Keratinocyte (primary cell): Measurements from ENCODE around the gene C16orf46. TPM values are rescaled to one million over a fixed set of nuclear protein-coding genes. Genes with fewer than 3 reads are reported as not detected.

Source experiments
- DNase-seq: peaks from one replicate; pipeline ENCODE4 v3.0.0-alpha.2; 2011; ENCODE audit warnings: low read depth, missing footprints, low spot score
- FAIRE-seq: peaks from 2 replicates; lab custom pipeline; 2011; peaks lifted over from hg19 to GRCh38; lab: Jason Lieb, UNC
- H2AFZ ChIP-seq: 2 replicates; pipeline ENCODE4 v1.6.0; 2012; ENCODE audit warnings: low read length, control low read depth, inconsistent platforms; ENCODE audit not compliant: control insufficient read depth
- H3K27ac ChIP-seq: 2 replicates; pipeline ENCODE4 v1.5.1; 2011; ENCODE audit warnings: low read length; ENCODE audit not compliant: control insufficient read depth, insufficient read depth
- H3K27me3 ChIP-seq: 3 replicates; pipeline ENCODE4 v1.6.0; 2011; ENCODE audit warnings: low read length; ENCODE audit not compliant: control insufficient read depth, insufficient read depth; ENCODE audit errors: extremely low read depth
- H3K36me3 ChIP-seq, 2 experiments: 2 replicates in 1 of 2; 3 replicates in 1 of 2; pipeline ENCODE4 v1.5.1; 2011; ENCODE audit warnings: low read length in 2 of 2, mild to moderate bottlenecking in 1 of 2; ENCODE audit not compliant: control insufficient read depth in 2 of 2, insufficient read depth in 2 of 2; ENCODE audit errors: extremely low read depth in 1 of 2
- H3K4me1 ChIP-seq: 3 replicates; pipeline ENCODE4 v1.5.1; 2011; ENCODE audit warnings: low read length; ENCODE audit not compliant: control insufficient read depth, insufficient read depth; ENCODE audit errors: extremely low read depth
- H3K4me2 ChIP-seq: 3 replicates; pipeline ENCODE4 v1.6.0; 2011; ENCODE audit warnings: low read depth, low read length; ENCODE audit not compliant: control insufficient read depth, insufficient read depth; ENCODE audit errors: extremely low read depth
- H3K4me3 ChIP-seq, 3 experiments: fragments of 200-600 bp in 1 of 3; sonication (generic) in 1 of 3; 2 replicates in 2 of 3; 3 replicates in 1 of 3; pipeline ENCODE4 v1.5.1; 2011 to 2016; ENCODE audit warnings: low read length in 3 of 3, mild to moderate bottlenecking in 3 of 3, control low read depth in 2 of 3, inconsistent platforms in 1 of 3, low read depth in 1 of 3, mixed read lengths in 1 of 3, mixed run types in 1 of 3, moderate library complexity in 1 of 3; ENCODE audit not compliant: control insufficient read depth in 2 of 3, insufficient read depth in 2 of 3; ENCODE audit errors: extremely low read depth in 1 of 3
- H3K79me2 ChIP-seq: 2 replicates; pipeline ENCODE4 v1.6.0; 2012; ENCODE audit warnings: low read length; ENCODE audit not compliant: control insufficient read depth, insufficient read depth
- H3K9ac ChIP-seq: 3 replicates; pipeline ENCODE4 v1.6.0; 2011; ENCODE audit warnings: low read length; ENCODE audit not compliant: control insufficient read depth, insufficient read depth; ENCODE audit errors: extremely low read depth
- H3K9me1 ChIP-seq: 3 replicates; pipeline ENCODE4 v1.6.0; 2011; ENCODE audit warnings: low read length; ENCODE audit not compliant: control insufficient read depth, insufficient read depth; ENCODE audit errors: extremely low read depth
- H3K9me3 ChIP-seq: 2 replicates; pipeline ENCODE4 v1.5.1; 2012; ENCODE audit warnings: low read depth, low read length; ENCODE audit not compliant: control insufficient read depth
- H4K20me1 ChIP-seq: 3 replicates; pipeline ENCODE4 v1.6.0; 2011; ENCODE audit warnings: low read length; ENCODE audit not compliant: control insufficient read depth, insufficient read depth; ENCODE audit errors: extremely low read depth
- CTCF ChIP-seq, 3 experiments: IDR thresholded peaks in 1 of 3; conservative IDR thresholded peaks in 1 of 3; optimal IDR thresholded peaks in 1 of 3; 2 replicates in 2 of 3; 3 replicates in 1 of 3; pipeline versions ENCODE3 to v1.5.1; 2011; ENCODE audit warnings: low read length in 3 of 3, mild to moderate bottlenecking in 3 of 3, moderate library complexity in 2 of 3, control low read depth in 1 of 3, inconsistent platforms in 1 of 3; ENCODE audit not compliant: insufficient read depth in 2 of 3; ENCODE audit errors: extremely low read depth in 1 of 3
- EZH2 ChIP-seq: IDR thresholded peaks from one replicate; pipeline ENCODE4 v1.6.1; 2012; ENCODE audit warnings: inconsistent platforms, mild to moderate bottlenecking, low read length, moderate library complexity
- dilution Hi-C: fragments of 300-500 bp; cut with MboI; formaldehyde crosslinking; loops from one replicate; pipeline ENCODE4 v1.7.0; 2020; ENCODE audit warnings: low sequenced_read_pairs; ENCODE audit not compliant: extremely low pct_ligation_motif_present
- polyA plus RNA-seq, 5 experiments: library from polyadenylated mRNA; depleted of rRNA in 3 of 5; stranded (reverse) in 3 of 5; stranded (forward) in 1 of 5; unstranded in 1 of 5; fragments of >200 nt; gene quantifications; 1 replicate in 1 of 5; 2 replicates in 3 of 5; 3 replicates in 1 of 5; pipeline versions ENCODE4 v1.2.1 to v1.2.3, GENCODE V29; 2011 to 2012; ENCODE audit warnings: missing spikeins in 2 of 5, low read depth in 1 of 5, low replicate concordance in 1 of 5

C16orf46 gene
- polyA plus RNA-seq, 1 donor (not counting 4 experiments of a cell fraction or from before 2014, with no cell fraction given), result 0.30 TPM

DNA sequence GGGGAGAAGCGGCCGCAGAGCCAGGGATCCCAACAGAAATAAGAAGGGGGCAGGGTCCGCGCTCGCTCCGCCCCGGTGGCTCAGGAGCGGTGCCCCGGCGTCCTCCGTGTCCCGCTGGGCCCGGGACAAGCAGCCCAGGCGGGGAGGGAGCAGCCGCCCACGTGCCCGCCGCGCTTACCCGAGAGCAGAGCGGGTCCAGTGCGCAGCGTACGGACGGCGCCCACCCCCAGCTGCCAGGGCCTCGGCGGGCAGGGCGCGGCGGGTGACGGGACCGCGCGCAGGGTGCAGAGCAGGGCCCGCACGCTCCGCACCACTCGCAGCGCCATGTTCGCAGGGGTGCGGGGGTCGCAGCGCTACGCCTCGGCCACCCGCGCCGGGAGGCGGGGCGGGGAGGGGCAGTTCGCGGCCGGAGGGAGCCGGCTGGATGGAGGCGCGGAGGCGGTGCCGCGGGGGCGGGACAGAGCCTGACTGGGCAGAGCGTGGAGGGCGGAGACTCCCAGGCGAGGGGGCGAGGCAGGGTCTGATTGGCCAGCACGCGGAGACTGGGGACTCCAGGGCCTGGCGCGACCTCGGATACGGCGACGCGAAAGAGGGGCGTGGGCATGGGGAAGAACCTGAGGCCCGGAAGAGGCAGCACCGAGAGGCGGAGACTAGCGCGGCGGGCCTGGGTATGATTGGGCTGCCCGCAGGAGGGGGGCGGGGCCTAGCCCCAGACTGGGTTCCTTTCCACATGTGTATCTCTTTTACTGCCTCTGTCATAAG, 19.1 kb upstream of the C16orf46 start, which contains the start of gene GCSH:
GCSH (minus strand) TSS at position 443 of the 762 bp plus-strand sequence; CDS start at position 326, 117 bp downstream.
- no peaks in the 10 kb centered on the region for H3K9me1 ChIP-seq
- peak within 1 kb of the TSS; percentile 76 for H3K27ac ChIP-seq
- H4K20me1 ChIP-seq, result no peaks in the 10 kb centered on the region
- H3K36me3 ChIP-seq, result no peaks in the 10 kb centered on the region
- H3K9ac ChIP-seq, result peak within 1 kb of the TSS; percentile 83
- H2AFZ ChIP-seq, result peak within 1 kb of the TSS; percentile 87
- H3K27me3 ChIP-seq, result no peaks in the 10 kb centered on the region
- H3K79me2 ChIP-seq, result peaks cover 40% of the 10 kb centered on the region
- H3K9me3 ChIP-seq, result no peaks in the 10 kb centered on the region
- peak within 1 kb of the TSS; percentile 91 for H3K4me2 ChIP-seq
- dilution Hi-C loops, result no loop called here
- peaks cover 10% of the 10 kb centered on the region for H3K4me1 ChIP-seq
- H3K4me3 ChIP-seq, result peak within 1 kb of the TSS; percentile 78 to 85 (median 82)
- DNase-seq (peak; percentile 88), FAIRE-seq (no peak)
- no peak for TF ChIP-seq CTCF (optimal IDR thresholded peaks at IDR 0.05 in 1 of 3, IDR thresholded peaks at IDR 0.05 in 1 of 3, conservative IDR thresholded peaks at IDR 0.05 in 1 of 3; ENCODE audit: extremely low read depth in 1 of 3, insufficient read depth in 2 of 3, low read length in 3 of 3)
- TF ChIP-seq EZH2, result no peak

DNA sequence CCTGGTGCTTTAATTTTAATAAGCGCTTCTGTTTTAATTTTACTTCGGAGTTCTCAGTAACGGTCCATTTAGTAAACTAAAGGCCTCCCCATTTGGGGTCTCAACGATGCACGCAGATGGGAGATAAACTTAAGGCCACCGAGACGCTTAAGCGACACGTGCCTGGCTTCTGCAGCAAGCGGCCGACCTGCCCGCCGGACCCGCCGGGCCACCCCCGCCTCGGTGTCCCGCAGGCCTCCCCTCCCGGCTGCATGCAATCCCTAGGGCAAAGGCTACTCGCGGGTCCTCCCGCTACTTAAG, 18.6 kb upstream of the C16orf46 start:
- Histone ChIP-seq H3K9me3 (no peaks in the 10 kb centered on the region), H3K4me3 (peak overlapping the region; percentile 78 to 85 (median 82)), H3K79me2 (peaks cover 45% of the 10 kb centered on the region), H3K27me3 (no peaks in the 10 kb centered on the region), H4K20me1 (no peaks in the 10 kb centered on the region), H3K27ac (peak overlapping the region; percentile 76), H3K36me3 (peaks cover 0 to 1% of the 10 kb centered on the region in 2 experiments), H3K4me1 (peaks cover 10% of the 10 kb centered on the region), H3K9me1 (no peaks in the 10 kb centered on the region), H3K9ac (peak overlapping the region; percentile 83), H2AFZ (peak overlapping the region; percentile 34), H3K4me2 (peak overlapping the region; percentile 85)
- no peak for DNase-seq
- TF ChIP-seq CTCF (optimal IDR thresholded peaks at IDR 0.05 in 1 of 3, IDR thresholded peaks at IDR 0.05 in 1 of 3, conservative IDR thresholded peaks at IDR 0.05 in 1 of 3; ENCODE audit: extremely low read depth in 1 of 3, insufficient read depth in 2 of 3, low read length in 3 of 3) (no peak), EZH2 (no peak)
- FAIRE-seq, result no peak
- dilution Hi-C loops, result no loop called here
